T-cell (primary cell): Measurements from ENCODE around the gene PLAC1. TPM values are rescaled to one million over a fixed set of nuclear protein-coding genes. Genes with fewer than 3 reads are reported as not detected.

Experiments
- ATAC-seq, 4 experiments: fragments of 200-7000 bp in 3 of 4; fragments of 150-1000 bp in 1 of 4; cut with Tn5 transposase; replicated peaks in 1 of 4; 1 replicate in 3 of 4; 2 replicates in 1 of 4; pipeline ENCODE4 v1.10.0; 2021; ENCODE audit warnings: moderate library complexity in 3 of 4, mild to moderate bottlenecking in 2 of 4, moderate number of reproducible peaks in 1 of 4
- CTCF ChIA-PET, 2 donors: fragments of 300-600 bp; sonication (Branson Sonifier 250); formaldehyde crosslinking; loops; one replicate each; lab custom pipeline; 2022; ENCODE audit warnings: antibody characterized with exemption in 2 of 2; lab: Charles Lee
- POLR2A ChIA-PET, 2 donors: fragments of 300-600 bp; sonication (Branson Sonifier 250); formaldehyde crosslinking; loops; one replicate each; lab custom pipeline; 2022; ENCODE audit warnings: antibody characterized with exemption in 2 of 2; lab: Charles Lee
- DNase-seq, 35 experiments: peaks; one replicate each; pipeline versions ENCODE4 v3.0.0 to v3.0.0-alpha.2; 2013 to 2023
- H3K27ac ChIP-seq: one replicate; pipeline ENCODE4 v1.5.1; 2013; ENCODE audit warnings: low read length
- H3K27me3 ChIP-seq, 2 experiments: replicated peaks in 1 of 2; 1 replicate in 1 of 2; 2 replicates in 1 of 2; pipeline versions ENCODE4 v1.6.1 to v1.7.0; 2013; ENCODE audit warnings: low read length in 1 of 2, mixed read lengths in 1 of 2; ENCODE audit not compliant: control insufficient read depth in 2 of 2, insufficient read depth in 2 of 2; ENCODE audit errors: extremely low read depth in 1 of 2
- H3K36me3 ChIP-seq, 2 donors: 1 replicate in 1 of 2; 2 replicates in 1 of 2; pipeline versions ENCODE4 v1.6.1 to v1.7.0; 2013; ENCODE audit warnings: low read length in 1 of 2; ENCODE audit not compliant: control insufficient read depth in 2 of 2, insufficient read depth in 1 of 2; ENCODE audit errors: extremely low read depth in 1 of 2
- H3K4me1 ChIP-seq, 2 experiments: 1 replicate in 1 of 2; 2 replicates in 1 of 2; pipeline versions ENCODE4 v1.6.1 to v1.7.0; 2013; ENCODE audit warnings: low read length in 2 of 2, mixed read lengths in 1 of 2; ENCODE audit not compliant: insufficient read depth in 2 of 2, control insufficient read depth in 1 of 2; ENCODE audit errors: extremely low read depth in 1 of 2
- H3K4me3 ChIP-seq, 2 donors: 1 replicate in 1 of 2; 2 replicates in 1 of 2; pipeline versions ENCODE4 v1.5.1 to v1.7.0; 2013; ENCODE audit warnings: mild to moderate bottlenecking in 2 of 2, low read length in 1 of 2, moderate library complexity in 1 of 2; ENCODE audit not compliant: control insufficient read depth in 1 of 2; ENCODE audit errors: extremely low read depth in 1 of 2
- H3K9me3 ChIP-seq: 2 replicates; pipeline ENCODE4 v1.7.0; 2013
- H3K27ac Mint-ChIP-seq, 2 donors: one replicate each; pipeline ENCODE4 v1.8.0; 2020 to 2021; ENCODE audit warnings: mild to moderate bottlenecking in 2 of 2, mixed read lengths in 2 of 2
- H3K27me3 Mint-ChIP-seq, 2 donors: one replicate each; pipeline ENCODE4 v1.8.0; 2021 to 2022; ENCODE audit warnings: mixed read lengths in 2 of 2
- H3K36me3 Mint-ChIP-seq: one replicate; pipeline ENCODE4 v1.8.0; 2021; ENCODE audit warnings: mixed read lengths
- H3K4me1 Mint-ChIP-seq, 3 donors: one replicate each; pipeline ENCODE4 v1.8.0; 2020 to 2022; ENCODE audit warnings: mixed read lengths in 3 of 3, mild to moderate bottlenecking in 1 of 3
- H3K4me3 Mint-ChIP-seq, 3 donors: one replicate each; pipeline ENCODE4 v1.8.0; 2020 to 2022; ENCODE audit warnings: mild to moderate bottlenecking in 3 of 3, mixed read lengths in 3 of 3, moderate library complexity in 3 of 3
- H3K9me3 Mint-ChIP-seq, 3 donors: one replicate each; pipeline ENCODE4 v1.8.0; 2020 to 2022; ENCODE audit warnings: mixed read lengths in 3 of 3
- WGBS: methylation state at CpG from one replicate; pipeline ENCODE4 v1.1.5; 2013; ENCODE audit warnings: missing lambda C conversion rate; ENCODE audit not compliant: insufficient coverage; 5-methylcytosine and 5-hydroxymethylcytosine counted together
- total RNA-seq, 35 experiments: library from RNA in 6 of 35; stranded (reverse) in 6 of 35; fragments of 120-200 nt in 1 of 35; gene quantifications; one replicate each; pipeline versions ENCODE4 v1.2.1 to v1.2.4 and lab custom pipeline; 2013 to 2026

PLAC1 gene
- total RNA-seq, 5 donors from 2014 or later (not counting 1 experiment from before 2014, with no cell fraction given): not detected

DNA sequence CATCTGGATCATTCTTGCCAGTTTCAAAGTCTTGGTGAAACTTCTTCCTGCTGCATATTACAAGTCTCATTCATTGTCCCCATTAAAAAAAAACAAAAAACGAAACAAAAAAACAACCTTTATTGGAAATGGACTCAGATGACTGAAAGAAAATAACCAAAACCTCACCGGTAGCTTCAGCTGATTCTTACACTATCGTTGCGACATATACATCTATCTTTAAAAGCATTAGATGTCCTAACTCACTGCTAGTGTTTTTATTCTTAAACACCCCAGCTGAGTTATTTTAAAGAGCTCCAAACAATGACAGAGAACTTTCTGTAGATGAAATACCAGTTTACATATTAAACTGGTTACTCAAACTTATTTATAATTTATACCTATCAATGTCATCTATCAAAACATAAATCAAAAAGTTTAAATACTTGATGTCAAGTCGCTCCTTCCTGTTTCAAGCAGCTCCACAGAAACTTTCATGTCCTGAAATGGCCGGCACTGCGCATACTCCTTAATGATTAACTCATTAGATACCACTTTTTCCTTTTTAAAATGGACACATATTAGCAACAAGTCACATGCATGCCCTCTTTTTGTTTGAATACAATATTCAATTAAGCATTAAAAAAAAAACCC lies 111.1 kb downstream of the PLAC1 start:
- H3K4me1 Mint-ChIP-seq: peaks cover 20 to 25% (median 21%) of the 10 kb centered on the region in 3 donors
- no peak overlapping the region for H3K4me3 Mint-ChIP-seq
- peaks cover 0 to 60% of the 10 kb centered on the region in 2 experiments for H3K27me3 ChIP-seq
- no peaks in the 10 kb centered on the region for H3K9me3 Mint-ChIP-seq
- no peaks in the 10 kb centered on the region for H3K36me3 ChIP-seq
- no peak overlapping the region for H3K27ac Mint-ChIP-seq
- no peak overlapping the region for H3K4me3 ChIP-seq
- H3K36me3 Mint-ChIP-seq: no peaks in the 10 kb centered on the region
- ATAC-seq: no peak
- WGBS: no CpG with 5 or more reads among the region's 7 CpGs
- peaks cover 49 to 65% of the 10 kb centered on the region in 2 donors for H3K27me3 Mint-ChIP-seq
- peaks cover 8 to 26% of the 10 kb centered on the region in 2 experiments for H3K4me1 ChIP-seq
- H3K9me3 ChIP-seq: no peaks in the 10 kb centered on the region
- POLR2A ChIA-PET: no interaction called here
- DNase-seq: no peak
- CTCF ChIA-PET: no interaction called here
- no peak overlapping the region for H3K27ac ChIP-seq

DNA sequence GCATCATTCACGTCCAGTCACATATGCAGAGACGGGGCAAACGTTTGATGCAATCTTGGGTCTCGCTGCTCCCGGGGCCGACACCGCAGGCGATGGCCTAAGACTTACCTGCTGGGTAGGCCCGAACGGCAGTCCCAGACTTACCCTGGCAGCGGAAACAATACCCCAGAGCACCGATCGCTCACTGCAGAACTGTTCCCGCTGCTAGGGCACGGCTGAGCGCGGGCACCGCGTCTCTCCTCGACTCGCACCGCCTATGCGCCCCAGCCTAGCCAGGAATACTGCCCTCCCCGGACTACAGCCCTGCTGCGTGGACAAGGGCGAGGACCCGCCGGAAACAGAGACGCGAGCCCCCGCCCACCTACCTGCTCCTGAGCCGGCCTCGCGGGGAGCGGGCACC lies 112.1 kb downstream of the PLAC1 start:
- Histone ChIP-seq H3K9me3 (no peaks in the 10 kb centered on the region), H3K27me3 (peaks cover 0 to 56% of the 10 kb centered on the region in 2 experiments), H3K4me3 (no peak overlapping the region), H3K4me1 (peaks cover 3 to 26% of the 10 kb centered on the region in 2 experiments), H3K36me3 (no peaks in the 10 kb centered on the region), H3K27ac (no peak overlapping the region)
- DNase-seq (no peak), ATAC-seq (no peak)
- Mint-ChIP-seq H3K4me3 (no peak overlapping the region), H3K4me1 (peaks cover 20 to 25% (median 21%) of the 10 kb centered on the region in 3 donors), H3K36me3 (no peaks in the 10 kb centered on the region), H3K27me3 (peaks cover 44 to 61% of the 10 kb centered on the region in 2 donors), H3K27ac (no peak overlapping the region), H3K9me3 (no peaks in the 10 kb centered on the region)
- 92% methylated on average over 21 of the region's 35 CpGs for WGBS
- CTCF ChIA-PET: no interaction called here
- POLR2A ChIA-PET: no interaction called here

DNA sequence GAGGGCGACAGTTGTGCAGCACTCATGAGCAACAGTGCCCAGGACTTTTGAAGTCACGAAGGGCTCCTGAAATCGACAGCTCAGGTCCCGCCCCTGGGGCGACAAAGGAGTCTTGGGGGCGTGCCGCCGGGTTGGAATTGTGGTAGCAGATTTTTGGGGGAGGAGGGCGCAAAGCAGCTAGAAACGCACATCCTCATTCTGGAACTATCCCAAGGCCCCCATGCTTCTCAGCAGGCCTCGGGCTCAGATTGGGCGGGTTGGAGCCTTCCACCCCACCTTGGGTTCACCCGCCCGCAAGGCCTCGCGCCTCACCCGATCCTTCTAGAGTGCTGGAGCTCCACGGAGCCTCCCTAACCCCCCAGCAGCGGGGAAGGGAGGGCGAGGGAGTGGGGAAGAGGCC lies 112.8 kb downstream of the PLAC1 start:
- Mint-ChIP-seq H3K27me3 (peaks cover 42 to 58% of the 10 kb centered on the region in 2 donors), H3K4me3 (no peak overlapping the region), H3K36me3 (no peaks in the 10 kb centered on the region), H3K27ac (no peak overlapping the region), H3K4me1 (peaks cover 18 to 23% (median 19%) of the 10 kb centered on the region in 3 donors), H3K9me3 (no peaks in the 10 kb centered on the region)
- CTCF ChIA-PET: no interaction called here
- Histone ChIP-seq H3K36me3 (no peaks in the 10 kb centered on the region), H3K27ac (no peak overlapping the region), H3K27me3 (peaks cover 0 to 50% of the 10 kb centered on the region in 2 experiments), H3K4me1 (peaks cover 3 to 23% of the 10 kb centered on the region in 2 experiments), H3K4me3 (no peak overlapping the region), H3K9me3 (no peaks in the 10 kb centered on the region)
- no peak for DNase-seq
- POLR2A ChIA-PET: no interaction called here
- ATAC-seq: no peak
- 100% methylated on average over 1 of the region's 20 CpGs for WGBS

DNA sequence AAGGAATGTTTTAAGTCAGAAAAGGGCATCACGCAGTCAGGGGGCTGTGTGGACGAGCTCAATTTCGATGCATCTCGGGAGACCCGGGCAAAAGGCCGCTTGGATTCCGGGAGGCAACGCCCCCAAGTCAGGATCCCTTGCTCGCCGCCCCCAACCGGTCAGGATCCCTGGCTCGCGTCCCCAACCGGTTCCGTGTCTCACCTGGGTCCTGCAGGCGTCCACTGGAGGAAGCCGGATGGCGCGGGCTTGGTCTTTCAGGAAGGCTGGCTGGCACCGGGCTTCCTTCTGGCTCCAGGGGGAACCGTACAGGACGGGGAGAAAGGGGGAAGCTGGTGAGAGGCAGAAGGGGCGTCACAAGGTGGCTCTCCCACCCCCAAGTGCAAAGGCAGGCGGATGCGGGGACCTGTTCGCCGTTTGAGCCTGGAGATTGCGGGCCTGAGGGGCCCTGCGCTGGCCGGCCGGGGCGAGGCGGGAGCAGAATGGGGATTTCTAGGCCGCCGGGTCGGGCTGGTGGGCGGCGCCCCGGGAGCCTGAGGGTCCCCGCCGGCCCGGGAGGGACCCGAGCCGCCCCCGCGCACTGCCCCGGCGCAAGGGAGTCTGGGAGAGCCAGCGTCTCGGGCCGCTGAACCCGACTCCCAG lies 113.6 kb downstream of the PLAC1 start:
- H3K4me3 ChIP-seq: no peak overlapping the region
- no peak overlapping the region for H3K27ac ChIP-seq
- Mint-ChIP-seq H3K4me3 (peak overlapping the region in 1 of 3 donors; percentile 27), H3K4me1 (peaks cover 11 to 14% (median 13%) of the 10 kb centered on the region in 3 donors), H3K36me3 (no peaks in the 10 kb centered on the region), H3K27ac (no peak overlapping the region), H3K9me3 (no peaks in the 10 kb centered on the region), H3K27me3 (peaks cover 38 to 51% of the 10 kb centered on the region in 2 donors)
- peaks cover 3 to 16% of the 10 kb centered on the region in 2 experiments for H3K4me1 ChIP-seq
- no peaks in the 10 kb centered on the region for H3K36me3 ChIP-seq
- H3K9me3 ChIP-seq: no peaks in the 10 kb centered on the region
- no peak for DNase-seq
- ATAC-seq: no peak
- ChIA-PET POLR2A (interaction anchor here (0.6 to 0.7 kb wide), 2 partner anchors 233 to 283 kb away, joined by 3 read pairs; no protein-coding TSS in a partner anchor), CTCF (no interaction called here)
- WGBS: 24% methylated on average over 18 of the region's 52 CpGs
- H3K27me3 ChIP-seq: peaks cover 0 to 44% of the 10 kb centered on the region in 2 experiments

DNA sequence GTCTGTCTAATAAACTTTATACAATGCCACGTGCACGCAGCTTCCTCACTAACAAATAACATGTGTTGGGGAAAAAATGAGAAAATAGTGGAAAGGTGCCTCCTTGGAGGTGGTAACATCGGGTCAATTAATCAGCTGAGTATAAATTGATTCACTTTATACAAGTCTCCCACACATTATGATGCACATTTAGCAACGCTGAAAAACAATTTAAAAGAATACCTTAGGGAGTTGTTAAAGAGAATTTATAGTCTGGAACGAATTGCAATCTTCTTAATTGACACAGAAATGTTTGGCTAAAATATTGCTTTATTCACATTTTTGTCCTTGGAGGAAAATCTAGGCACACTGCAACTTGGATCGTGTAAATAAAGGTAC lies 114.1 kb downstream of the PLAC1 start:
- Mint-ChIP-seq H3K27ac (no peak overlapping the region), H3K27me3 (peaks cover 36 to 49% of the 10 kb centered on the region in 2 donors), H3K36me3 (no peaks in the 10 kb centered on the region), H3K4me3 (no peak overlapping the region), H3K4me1 (peaks cover 10 to 13% (median 12%) of the 10 kb centered on the region in 3 donors), H3K9me3 (no peaks in the 10 kb centered on the region)
- peaks cover 0 to 40% of the 10 kb centered on the region in 2 experiments for H3K27me3 ChIP-seq
- no peak for ATAC-seq
- H3K4me3 ChIP-seq: no peak overlapping the region
- H3K9me3 ChIP-seq: no peaks in the 10 kb centered on the region
- no peaks in the 10 kb centered on the region for H3K36me3 ChIP-seq
- peaks cover 3 to 13% of the 10 kb centered on the region in 2 experiments for H3K4me1 ChIP-seq
- POLR2A ChIA-PET: interaction anchor here in 1 of 2 donors (0.7 kb wide), 1 partner anchor 284 kb away, joined by 3 read pairs; no protein-coding TSS in a partner anchor
- CTCF ChIA-PET: no interaction called here
- no peak overlapping the region for H3K27ac ChIP-seq
- no CpG with 5 or more reads among the region's 6 CpGs for WGBS
- no peak for DNase-seq

DNA sequence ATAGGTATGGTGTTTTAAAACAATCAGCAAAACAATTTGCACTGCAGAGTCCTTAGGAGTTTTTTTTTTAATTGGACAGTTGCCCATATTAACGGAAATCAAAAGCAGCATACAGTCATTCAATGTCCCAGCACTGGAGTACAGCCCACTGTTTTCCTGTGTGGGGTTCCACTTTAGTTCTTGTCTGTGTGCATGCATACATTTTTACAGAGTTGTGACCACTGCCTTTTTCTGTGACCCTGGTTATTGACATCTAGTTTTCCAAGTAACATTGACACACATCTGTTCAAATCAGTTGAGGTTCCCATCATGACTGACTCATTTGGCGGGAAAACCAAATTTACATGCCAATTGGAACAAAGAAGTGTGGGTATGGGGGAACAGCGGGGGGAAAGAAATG lies 115.0 kb downstream of the PLAC1 start:
- POLR2A ChIA-PET: no interaction called here
- CTCF ChIA-PET: no interaction called here
- Mint-ChIP-seq H3K9me3 (no peaks in the 10 kb centered on the region), H3K4me1 (peaks cover 2 to 4% (median 4%) of the 10 kb centered on the region in 3 donors), H3K4me3 (no peak overlapping the region), H3K27me3 (peaks cover 33 to 41% of the 10 kb centered on the region in 2 donors), H3K36me3 (no peaks in the 10 kb centered on the region), H3K27ac (no peak overlapping the region)
- Histone ChIP-seq H3K4me1 (peaks cover 3 to 5% of the 10 kb centered on the region in 2 experiments), H3K4me3 (no peak overlapping the region), H3K9me3 (no peaks in the 10 kb centered on the region), H3K27ac (no peak overlapping the region), H3K27me3 (peaks cover 0 to 33% of the 10 kb centered on the region in 2 experiments), H3K36me3 (no peaks in the 10 kb centered on the region)
- WGBS: no CpG with 5 or more reads among the region's 3 CpGs
- DNase-seq (no peak), ATAC-seq (no peak)
